ENCODE data around the gene PGAP6.

- TF ChIP-seq, protein P1, sequence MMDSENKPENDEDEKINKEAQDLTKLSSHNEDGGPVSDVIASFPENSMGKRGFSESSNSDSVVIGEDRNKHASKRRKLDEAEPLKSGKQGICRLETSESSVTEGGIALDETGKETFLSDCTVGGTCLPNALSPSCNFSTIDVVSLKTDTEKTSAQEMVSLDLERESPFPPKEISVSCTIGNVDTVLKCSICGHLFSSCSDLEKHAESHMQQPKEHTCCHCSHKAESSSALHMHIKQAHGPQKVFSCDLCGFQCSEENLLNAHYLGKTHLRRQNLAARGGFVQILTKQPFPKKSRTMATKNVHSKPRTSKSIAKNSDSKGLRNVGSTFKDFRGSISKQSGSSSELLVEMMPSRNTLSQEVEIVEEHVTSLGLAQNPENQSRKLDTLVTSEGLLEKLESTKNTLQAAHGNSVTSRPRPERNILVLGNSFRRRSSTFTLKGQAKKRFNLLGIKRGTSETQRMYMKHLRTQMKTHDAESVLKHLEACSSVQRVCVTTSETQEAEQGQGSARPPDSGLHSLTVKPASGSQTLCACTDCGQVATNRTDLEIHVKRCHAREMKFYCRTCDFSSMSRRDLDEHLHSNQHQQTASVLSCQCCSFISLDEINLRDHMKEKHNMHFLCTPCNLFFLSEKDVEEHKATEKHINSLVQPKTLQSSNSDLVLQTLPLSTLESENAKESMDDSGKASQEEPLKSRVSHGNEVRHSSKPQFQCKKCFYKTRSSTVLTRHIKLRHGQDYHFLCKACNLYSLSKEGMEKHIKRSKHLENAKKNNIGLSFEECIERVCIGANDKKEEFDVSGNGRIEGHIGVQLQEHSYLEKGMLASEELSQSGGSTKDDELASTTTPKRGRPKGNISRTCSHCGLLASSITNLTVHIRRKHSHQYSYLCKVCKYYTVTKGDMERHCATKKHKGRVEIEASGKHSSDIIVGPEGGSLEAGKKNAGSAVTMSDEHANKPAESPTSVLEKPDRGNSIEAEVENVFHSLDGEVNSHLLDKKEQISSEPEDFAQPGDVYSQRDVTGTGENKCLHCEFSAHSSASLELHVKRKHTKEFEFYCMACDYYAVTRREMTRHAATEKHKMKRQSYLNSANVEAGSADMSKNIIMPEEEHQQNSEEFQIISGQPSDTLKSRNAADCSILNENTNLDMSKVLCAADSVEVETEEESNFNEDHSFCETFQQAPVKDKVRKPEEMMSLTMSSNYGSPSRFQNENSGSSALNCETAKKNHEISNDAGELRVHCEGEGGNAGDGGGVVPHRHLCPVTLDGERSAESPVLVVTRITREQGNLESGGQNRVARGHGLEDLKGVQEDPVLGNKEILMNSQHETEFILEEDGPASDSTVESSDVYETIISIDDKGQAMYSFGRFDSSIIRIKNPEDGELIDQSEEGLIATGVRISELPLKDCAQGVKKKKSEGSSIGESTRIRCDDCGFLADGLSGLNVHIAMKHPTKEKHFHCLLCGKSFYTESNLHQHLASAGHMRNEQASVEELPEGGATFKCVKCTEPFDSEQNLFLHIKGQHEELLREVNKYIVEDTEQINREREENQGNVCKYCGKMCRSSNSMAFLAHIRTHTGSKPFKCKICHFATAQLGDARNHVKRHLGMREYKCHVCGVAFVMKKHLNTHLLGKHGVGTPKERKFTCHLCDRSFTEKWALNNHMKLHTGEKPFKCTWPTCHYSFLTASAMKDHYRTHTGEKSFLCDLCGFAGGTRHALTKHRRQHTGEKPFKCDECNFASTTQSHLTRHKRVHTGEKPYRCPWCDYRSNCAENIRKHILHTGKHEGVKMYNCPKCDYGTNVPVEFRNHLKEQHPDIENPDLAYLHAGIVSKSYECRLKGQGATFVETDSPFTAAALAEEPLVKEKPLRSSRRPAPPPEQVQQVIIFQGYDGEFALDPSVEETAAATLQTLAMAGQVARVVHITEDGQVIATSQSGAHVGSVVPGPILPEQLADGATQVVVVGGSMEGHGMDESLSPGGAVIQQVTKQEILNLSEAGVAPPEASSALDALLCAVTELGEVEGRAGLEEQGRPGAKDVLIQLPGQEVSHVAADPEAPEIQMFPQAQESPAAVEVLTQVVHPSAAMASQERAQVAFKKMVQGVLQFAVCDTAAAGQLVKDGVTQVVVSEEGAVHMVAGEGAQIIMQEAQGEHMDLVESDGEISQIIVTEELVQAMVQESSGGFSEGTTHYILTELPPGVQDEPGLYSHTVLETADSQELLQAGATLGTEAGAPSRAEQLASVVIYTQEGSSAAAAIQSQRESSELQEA (CRISPR knock-in tag; IDR thresholded peaks at IDR 0.05; ENCODE audit: not compliant biosample characterization): no peak
- TF ChIP-seq, protein P2, sequence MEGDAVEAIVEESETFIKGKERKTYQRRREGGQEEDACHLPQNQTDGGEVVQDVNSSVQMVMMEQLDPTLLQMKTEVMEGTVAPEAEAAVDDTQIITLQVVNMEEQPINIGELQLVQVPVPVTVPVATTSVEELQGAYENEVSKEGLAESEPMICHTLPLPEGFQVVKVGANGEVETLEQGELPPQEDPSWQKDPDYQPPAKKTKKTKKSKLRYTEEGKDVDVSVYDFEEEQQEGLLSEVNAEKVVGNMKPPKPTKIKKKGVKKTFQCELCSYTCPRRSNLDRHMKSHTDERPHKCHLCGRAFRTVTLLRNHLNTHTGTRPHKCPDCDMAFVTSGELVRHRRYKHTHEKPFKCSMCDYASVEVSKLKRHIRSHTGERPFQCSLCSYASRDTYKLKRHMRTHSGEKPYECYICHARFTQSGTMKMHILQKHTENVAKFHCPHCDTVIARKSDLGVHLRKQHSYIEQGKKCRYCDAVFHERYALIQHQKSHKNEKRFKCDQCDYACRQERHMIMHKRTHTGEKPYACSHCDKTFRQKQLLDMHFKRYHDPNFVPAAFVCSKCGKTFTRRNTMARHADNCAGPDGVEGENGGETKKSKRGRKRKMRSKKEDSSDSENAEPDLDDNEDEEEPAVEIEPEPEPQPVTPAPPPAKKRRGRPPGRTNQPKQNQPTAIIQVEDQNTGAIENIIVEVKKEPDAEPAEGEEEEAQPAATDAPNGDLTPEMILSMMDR (CRISPR knock-in tag; IDR thresholded peaks at IDR 0.05): no peak
- no peak for TF ChIP-seq ETV6 (CRISPR knock-in tag; conservative IDR thresholded peaks at IDR 0.05)
- no peak for TF ChIP-seq SMAD9 (CRISPR knock-in tag; IDR thresholded peaks at IDR 0.05)
- no peak for TF ChIP-seq ZFP1 (CRISPR knock-in tag; IDR thresholded peaks at IDR 0.05)
- no peak for TF ChIP-seq CSRNP2 (CRISPR knock-in tag; conservative IDR thresholded peaks at IDR 0.05; ENCODE audit: low read depth)
- TF ChIP-seq JUND (CRISPR knock-in tag; IDR thresholded peaks at IDR 0.05): no peak
- TF ChIP-seq, protein P3, sequence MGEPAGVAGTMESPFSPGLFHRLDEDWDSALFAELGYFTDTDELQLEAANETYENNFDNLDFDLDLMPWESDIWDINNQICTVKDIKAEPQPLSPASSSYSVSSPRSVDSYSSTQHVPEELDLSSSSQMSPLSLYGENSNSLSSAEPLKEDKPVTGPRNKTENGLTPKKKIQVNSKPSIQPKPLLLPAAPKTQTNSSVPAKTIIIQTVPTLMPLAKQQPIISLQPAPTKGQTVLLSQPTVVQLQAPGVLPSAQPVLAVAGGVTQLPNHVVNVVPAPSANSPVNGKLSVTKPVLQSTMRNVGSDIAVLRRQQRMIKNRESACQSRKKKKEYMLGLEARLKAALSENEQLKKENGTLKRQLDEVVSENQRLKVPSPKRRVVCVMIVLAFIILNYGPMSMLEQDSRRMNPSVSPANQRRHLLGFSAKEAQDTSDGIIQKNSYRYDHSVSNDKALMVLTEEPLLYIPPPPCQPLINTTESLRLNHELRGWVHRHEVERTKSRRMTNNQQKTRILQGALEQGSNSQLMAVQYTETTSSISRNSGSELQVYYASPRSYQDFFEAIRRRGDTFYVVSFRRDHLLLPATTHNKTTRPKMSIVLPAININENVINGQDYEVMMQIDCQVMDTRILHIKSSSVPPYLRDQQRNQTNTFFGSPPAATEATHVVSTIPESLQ (CRISPR knock-in tag; conservative IDR thresholded peaks at IDR 0.05): no peak
- TF ChIP-seq, protein P4, sequence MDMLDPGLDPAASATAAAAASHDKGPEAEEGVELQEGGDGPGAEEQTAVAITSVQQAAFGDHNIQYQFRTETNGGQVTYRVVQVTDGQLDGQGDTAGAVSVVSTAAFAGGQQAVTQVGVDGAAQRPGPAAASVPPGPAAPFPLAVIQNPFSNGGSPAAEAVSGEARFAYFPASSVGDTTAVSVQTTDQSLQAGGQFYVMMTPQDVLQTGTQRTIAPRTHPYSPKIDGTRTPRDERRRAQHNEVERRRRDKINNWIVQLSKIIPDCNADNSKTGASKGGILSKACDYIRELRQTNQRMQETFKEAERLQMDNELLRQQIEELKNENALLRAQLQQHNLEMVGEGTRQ (IDR thresholded peaks at IDR 0.05; ENCODE audit: low read depth, low read length): no peak
- TF ChIP-seq, protein P4 (CRISPR knock-in tag; IDR thresholded peaks at IDR 0.05; ENCODE audit: borderline replicate concordance): no peak
- TF ChIP-seq EZH2 (conservative IDR thresholded peaks at IDR 0.05; ENCODE audit: low read depth, low read length): no peak
Observed at GRCh38 chr16:399340-400019, 17.7 kb upstream of the PGAP6 start.
